ENCODE data around the gene ZBTB20. TPM values are rescaled to one million over a fixed set of nuclear protein-coding genes. Genes with fewer than 3 reads are reported as not detected.

Gene ZBTB20
- total RNA-seq, 4 donors from 2014 or later, result 4.1 to 41.8 (median 11.6) TPM

DNA sequence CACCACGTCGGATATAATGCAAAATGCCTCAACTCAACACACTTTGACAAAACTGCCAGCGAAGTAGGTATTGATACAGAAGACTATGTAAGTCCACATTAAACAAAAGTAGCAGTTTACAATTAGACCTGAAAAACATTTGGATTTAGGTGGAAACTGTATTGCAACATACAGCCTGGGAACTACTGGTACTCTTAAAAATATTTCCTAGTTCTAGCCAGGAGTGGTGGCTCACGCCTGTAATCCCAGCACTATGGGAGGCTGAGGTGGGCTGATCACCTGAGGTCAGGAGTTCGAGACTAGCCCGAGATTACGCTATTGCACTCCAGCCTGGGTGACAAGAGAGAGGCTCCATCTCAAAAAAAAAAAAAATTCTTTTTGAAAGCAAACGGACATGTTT is 246.2 kb downstream of the ZBTB20 start:
- Histone ChIP-seq H3K4me1 (peaks cover 0 to 26% (median 0%) of the 10 kb centered on the region in 3 donors), H3K27me3 (no peaks in the 10 kb centered on the region), H3K27ac (peak overlapping the region in 1 of 4 donors; percentile 59), H3K36me3 (no peaks in the 10 kb centered on the region), H3K4me3 (peak overlapping the region in 3 of 4 donors; percentile 29 to 55 (median 29)), H3K9me3 (no peaks in the 10 kb centered on the region)
- WGBS, 2 donors, result 69 to 73% methylated on average over 8 of the region's 8 CpGs
- no peak for DNase-seq
- TF ChIP-seq, protein P1, sequence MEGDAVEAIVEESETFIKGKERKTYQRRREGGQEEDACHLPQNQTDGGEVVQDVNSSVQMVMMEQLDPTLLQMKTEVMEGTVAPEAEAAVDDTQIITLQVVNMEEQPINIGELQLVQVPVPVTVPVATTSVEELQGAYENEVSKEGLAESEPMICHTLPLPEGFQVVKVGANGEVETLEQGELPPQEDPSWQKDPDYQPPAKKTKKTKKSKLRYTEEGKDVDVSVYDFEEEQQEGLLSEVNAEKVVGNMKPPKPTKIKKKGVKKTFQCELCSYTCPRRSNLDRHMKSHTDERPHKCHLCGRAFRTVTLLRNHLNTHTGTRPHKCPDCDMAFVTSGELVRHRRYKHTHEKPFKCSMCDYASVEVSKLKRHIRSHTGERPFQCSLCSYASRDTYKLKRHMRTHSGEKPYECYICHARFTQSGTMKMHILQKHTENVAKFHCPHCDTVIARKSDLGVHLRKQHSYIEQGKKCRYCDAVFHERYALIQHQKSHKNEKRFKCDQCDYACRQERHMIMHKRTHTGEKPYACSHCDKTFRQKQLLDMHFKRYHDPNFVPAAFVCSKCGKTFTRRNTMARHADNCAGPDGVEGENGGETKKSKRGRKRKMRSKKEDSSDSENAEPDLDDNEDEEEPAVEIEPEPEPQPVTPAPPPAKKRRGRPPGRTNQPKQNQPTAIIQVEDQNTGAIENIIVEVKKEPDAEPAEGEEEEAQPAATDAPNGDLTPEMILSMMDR (IDR thresholded peaks at IDR 0.05), result no peak
- no peak for TF ChIP-seq POLR2A (IDR thresholded peaks at IDR 0.05)
- intact Hi-C loops (cut with DNase I), result no loop called here

DNA sequence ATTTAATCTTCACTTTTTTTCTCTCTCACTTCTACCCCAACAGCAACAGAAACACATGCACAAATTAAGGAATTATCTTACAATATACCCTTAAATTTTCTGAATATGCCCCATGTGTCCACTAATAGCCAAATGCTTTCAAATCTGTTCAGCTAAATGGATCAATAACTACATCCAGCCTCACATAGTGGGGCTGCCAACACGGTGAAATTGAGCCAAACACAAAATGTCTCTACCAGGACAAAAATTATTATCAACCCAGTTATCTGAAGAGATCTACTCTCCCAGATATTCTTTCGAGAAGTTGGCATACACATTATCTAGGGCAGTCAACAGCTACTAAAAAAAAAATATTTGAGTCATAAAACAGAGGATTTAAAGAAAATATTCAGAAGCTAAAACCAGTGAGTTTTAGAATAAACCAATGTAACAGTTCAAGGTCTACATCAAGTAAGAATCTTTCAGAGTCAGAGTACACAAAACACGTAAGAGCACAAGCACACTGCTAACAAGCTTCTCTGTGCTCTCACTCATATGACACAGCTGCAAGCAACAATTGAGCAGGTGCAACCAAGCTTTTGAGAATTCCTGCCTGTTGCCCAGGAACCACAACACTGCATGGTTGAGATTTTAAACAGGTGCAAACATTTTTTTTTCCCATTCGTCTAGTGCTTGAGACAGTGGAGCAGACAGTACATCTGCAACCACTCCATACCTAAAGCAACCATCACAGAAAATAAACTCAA is 247.7 kb downstream of the ZBTB20 start:
- no peaks in the 10 kb centered on the region for H3K36me3 ChIP-seq
- H3K4me1 ChIP-seq, result peaks cover 0 to 26% (median 0%) of the 10 kb centered on the region in 3 donors
- no peaks in the 10 kb centered on the region for H3K9me3 ChIP-seq
- TF ChIP-seq, protein P1 (IDR thresholded peaks at IDR 0.05), result no peak
- no peak for TF ChIP-seq POLR2A (IDR thresholded peaks at IDR 0.05)
- intact Hi-C loops (cut with DNase I), result no loop called here
- no peak for DNase-seq
- whole genome bisulfite sequencing, 2 donors, result 63 to 75% methylated on average over 4 of the region's 4 CpGs
- H3K4me3 ChIP-seq, result no peak overlapping the region
- H3K27me3 ChIP-seq, result no peaks in the 10 kb centered on the region
- H3K27ac ChIP-seq, result no peak overlapping the region

DNA sequence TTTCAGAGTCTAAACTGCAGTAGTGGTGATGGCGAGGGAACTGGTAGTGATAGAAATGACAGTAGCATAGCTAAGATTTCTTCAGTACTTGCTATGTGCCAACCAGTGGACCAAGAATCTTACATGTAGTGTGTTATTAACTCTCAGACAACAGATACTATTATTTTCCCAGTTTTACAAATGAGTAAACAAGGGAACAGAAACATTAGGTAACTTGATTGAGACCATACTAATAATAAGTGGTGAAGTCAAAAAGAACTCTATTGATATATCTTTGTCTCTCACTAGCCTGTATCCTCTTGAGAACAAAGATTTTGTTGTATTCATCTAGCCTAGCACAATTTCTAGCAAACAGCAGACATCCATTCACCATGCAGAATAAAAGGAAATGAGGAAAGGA is 250.1 kb downstream of the ZBTB20 start:
- 100% methylated on average over 1 of the region's 1 CpG for WGBS, 2 donors
- Histone ChIP-seq H3K27me3 (no peaks in the 10 kb centered on the region), H3K9me3 (no peaks in the 10 kb centered on the region), H3K27ac (no peak overlapping the region), H3K4me1 (peaks cover 0 to 19% (median 0%) of the 10 kb centered on the region in 3 donors), H3K4me3 (no peak overlapping the region), H3K36me3 (no peaks in the 10 kb centered on the region)
- intact Hi-C loops (cut with DNase I), result no loop called here
- DNase-seq, result no peak
- TF ChIP-seq POLR2A (IDR thresholded peaks at IDR 0.05), result no peak
- TF ChIP-seq, protein P1 (IDR thresholded peaks at IDR 0.05), result no peak

DNA sequence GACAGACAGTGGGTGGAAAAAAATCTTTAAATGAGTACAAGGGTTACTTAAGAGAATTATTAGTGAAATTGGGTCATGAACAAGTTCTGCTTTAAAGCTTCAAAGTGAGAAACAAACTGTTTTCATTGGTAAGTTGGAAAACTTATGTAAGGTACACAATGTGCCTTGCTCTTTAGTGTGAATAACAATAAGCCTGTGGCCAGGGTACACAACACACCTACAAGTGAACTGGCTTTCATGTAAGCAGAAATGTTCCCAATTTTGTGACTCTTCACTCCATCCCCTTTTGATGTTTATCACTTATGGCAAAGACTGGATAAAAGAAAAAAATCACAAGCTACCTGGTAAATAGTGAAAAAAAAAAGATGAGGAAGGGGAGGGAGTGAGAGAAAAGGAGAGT is 253.7 kb downstream of the ZBTB20 start:
- no peak overlapping the region for H3K27ac ChIP-seq
- H3K27me3 ChIP-seq, result no peaks in the 10 kb centered on the region
- H3K4me3 ChIP-seq, result no peak overlapping the region
- TF ChIP-seq, protein P1 (IDR thresholded peaks at IDR 0.05), result no peak
- TF ChIP-seq POLR2A (IDR thresholded peaks at IDR 0.05), result no peak
- no peaks in the 10 kb centered on the region for H3K4me1 ChIP-seq
- no peak for DNase-seq
- intact Hi-C loops (cut with DNase I), result no loop called here
- H3K9me3 ChIP-seq, result no peaks in the 10 kb centered on the region
- H3K36me3 ChIP-seq, result no peaks in the 10 kb centered on the region

DNA sequence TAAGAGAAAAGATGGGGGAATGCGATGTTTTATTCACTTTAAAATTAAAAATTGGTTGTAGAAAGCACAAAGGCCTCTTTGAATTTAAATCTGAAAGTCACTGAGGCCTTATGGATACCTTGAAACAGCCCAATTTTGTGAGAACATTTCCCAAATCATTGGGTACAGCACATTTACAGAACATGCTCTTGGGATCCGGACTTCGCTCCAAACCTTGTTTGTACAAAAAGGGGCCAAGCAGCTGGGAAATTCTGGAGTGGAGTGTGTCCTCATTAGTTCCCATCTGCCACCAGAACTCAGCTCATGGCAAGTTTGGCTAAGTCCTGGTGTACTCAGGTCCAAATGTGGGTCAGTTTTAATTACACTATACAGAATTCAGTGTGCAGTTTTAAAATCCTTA is 254.2 kb downstream of the ZBTB20 start:
- no peaks in the 10 kb centered on the region for H3K9me3 ChIP-seq
- WGBS, 2 donors, result 80 to 86% methylated on average over 3 of the region's 3 CpGs

More for the DNA sequence above, 254.2 kb downstream of the ZBTB20 start:
- H3K4me1 ChIP-seq, result no peaks in the 10 kb centered on the region
- intact Hi-C loops (cut with DNase I), result no loop called here
- TF ChIP-seq POLR2A (IDR thresholded peaks at IDR 0.05), result no peak
- TF ChIP-seq, protein P1 (IDR thresholded peaks at IDR 0.05), result no peak
- H3K4me3 ChIP-seq, result no peak overlapping the region
- H3K27ac ChIP-seq, result no peak overlapping the region
- no peaks in the 10 kb centered on the region for H3K27me3 ChIP-seq
- H3K36me3 ChIP-seq, result no peaks in the 10 kb centered on the region
- DNase-seq, result no peak
